Measurements from ENCODE around the gene SUSD2. TPM values are rescaled to one million over a fixed set of nuclear protein-coding genes. Genes with fewer than 3 reads are reported as not detected.

The SUSD2 gene
- total and polyA plus RNA-seq, 2 donors from 2014 or later = 14.8 to 25.2 TPM

DNA sequence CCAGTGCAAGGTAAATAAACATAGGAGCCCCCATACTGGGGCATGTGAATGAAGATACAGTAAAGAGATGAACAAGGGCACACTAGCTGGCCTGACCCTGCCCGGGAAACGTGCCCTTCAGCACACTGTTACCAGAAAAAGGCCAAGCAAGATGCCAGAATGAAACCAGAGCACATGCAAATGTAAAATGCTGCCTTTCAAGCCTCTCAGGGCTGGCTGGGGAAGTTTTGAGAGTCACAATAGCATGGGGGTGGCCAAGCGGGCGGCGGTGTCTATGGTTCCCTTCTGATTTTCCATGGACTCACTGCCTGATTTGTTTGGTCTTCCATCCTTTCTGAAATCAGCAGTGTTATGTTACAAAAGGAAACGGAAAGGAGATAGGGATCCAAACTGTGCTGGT, 18.9 kb upstream of the SUSD2 start:
- H3K9ac ChIP-seq (ENCODE audit: low read length in 3 of 3) = no peak overlapping the region
- H3K9me3 ChIP-seq (ENCODE audit: control insufficient read depth in 2 of 3, insufficient read depth in 1 of 3, low read length in 3 of 3) = no peaks in the 10 kb centered on the region
- no peaks in the 10 kb centered on the region for H3K27me3 ChIP-seq (ENCODE audit: control insufficient read depth, insufficient read depth, low read length)
- no peak overlapping the region for H3K4me3 ChIP-seq (ENCODE audit: low read length in 3 of 3)
- no peak overlapping the region for H3K27ac ChIP-seq (ENCODE audit: low read depth in 2 of 2, low read length in 2 of 2)
- FAIRE-seq = no peak
- H3K4me1 ChIP-seq (ENCODE audit: control insufficient read depth in 2 of 3, insufficient read depth in 2 of 3, low read depth in 1 of 3, low read length in 3 of 3) = peaks cover 0 to 5% (median 2%) of the 10 kb centered on the region in 3 donors
- intact Hi-C loops (cut with DNase I) = no loop called here
- no peak for DNase-seq
- H3K36me3 ChIP-seq (ENCODE audit: control insufficient read depth in 2 of 3, insufficient read depth in 3 of 3, low read length in 3 of 3) = peaks cover 3 to 16% (median 10%) of the 10 kb centered on the region in 3 donors
- TF ChIP-seq, protein P1, sequence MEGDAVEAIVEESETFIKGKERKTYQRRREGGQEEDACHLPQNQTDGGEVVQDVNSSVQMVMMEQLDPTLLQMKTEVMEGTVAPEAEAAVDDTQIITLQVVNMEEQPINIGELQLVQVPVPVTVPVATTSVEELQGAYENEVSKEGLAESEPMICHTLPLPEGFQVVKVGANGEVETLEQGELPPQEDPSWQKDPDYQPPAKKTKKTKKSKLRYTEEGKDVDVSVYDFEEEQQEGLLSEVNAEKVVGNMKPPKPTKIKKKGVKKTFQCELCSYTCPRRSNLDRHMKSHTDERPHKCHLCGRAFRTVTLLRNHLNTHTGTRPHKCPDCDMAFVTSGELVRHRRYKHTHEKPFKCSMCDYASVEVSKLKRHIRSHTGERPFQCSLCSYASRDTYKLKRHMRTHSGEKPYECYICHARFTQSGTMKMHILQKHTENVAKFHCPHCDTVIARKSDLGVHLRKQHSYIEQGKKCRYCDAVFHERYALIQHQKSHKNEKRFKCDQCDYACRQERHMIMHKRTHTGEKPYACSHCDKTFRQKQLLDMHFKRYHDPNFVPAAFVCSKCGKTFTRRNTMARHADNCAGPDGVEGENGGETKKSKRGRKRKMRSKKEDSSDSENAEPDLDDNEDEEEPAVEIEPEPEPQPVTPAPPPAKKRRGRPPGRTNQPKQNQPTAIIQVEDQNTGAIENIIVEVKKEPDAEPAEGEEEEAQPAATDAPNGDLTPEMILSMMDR (IDR thresholded peaks at IDR 0.05; ENCODE audit: borderline replicate concordance, extremely low read depth, insufficient read depth) = no peak

DNA sequence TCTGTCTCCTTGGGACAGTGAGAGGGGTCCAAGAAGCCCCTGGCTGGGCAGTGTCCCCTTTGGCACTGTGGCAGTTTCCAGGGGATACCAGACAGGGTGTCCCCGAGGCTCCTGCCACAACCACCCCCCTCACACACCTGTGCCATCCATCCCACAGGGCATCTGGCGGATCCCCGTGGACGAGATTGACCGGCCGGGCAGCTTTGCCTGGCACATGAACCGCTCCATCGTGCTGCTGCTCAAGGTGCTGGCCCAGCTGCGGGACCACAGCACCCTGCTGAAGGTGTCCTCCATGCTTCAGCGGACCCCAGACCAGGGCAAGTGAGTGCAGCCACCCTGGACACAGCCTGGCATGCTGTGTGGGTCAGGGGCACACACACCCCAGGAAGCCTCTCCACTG, 17.0 kb upstream of the SUSD2 start:
- H3K36me3 ChIP-seq (ENCODE audit: control insufficient read depth in 2 of 3, insufficient read depth in 3 of 3, low read length in 3 of 3) = peaks cover 5 to 26% (median 16%) of the 10 kb centered on the region in 3 donors
- no peak for DNase-seq
- no peak for FAIRE-seq

DNA sequence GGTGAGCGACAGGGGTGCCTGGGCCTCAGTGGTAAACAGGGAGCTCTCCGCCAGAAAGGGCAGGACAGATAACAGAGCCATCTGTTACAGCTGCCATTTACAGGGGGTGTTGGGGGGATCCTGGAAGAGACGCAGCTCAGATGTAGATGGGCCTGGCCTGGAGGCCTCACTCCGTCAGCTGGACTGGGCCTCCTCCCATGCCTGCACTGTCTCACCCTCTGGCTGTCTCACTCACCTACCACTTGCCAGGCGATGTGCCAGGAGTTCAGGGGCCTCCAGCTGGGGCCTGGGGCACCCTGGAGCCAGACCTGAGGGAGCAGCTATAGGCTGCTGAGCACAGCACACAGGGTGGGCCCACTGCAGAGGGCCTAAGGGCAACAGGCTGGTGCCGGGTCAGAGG, 16.3 kb upstream of the SUSD2 start:
- H3K9ac ChIP-seq (ENCODE audit: low read length in 3 of 3) = no peak overlapping the region
- FAIRE-seq (no peak), DNase-seq (no peak)

More for the DNA sequence above, 17.0 kb upstream of the SUSD2 start:
- Histone ChIP-seq H3K9ac (ENCODE audit: low read length in 3 of 3) (no peak overlapping the region), H3K4me3 (ENCODE audit: low read length in 3 of 3) (no peak overlapping the region), H3K9me3 (ENCODE audit: control insufficient read depth in 2 of 3, insufficient read depth in 1 of 3, low read length in 3 of 3) (no peaks in the 10 kb centered on the region), H3K27ac (ENCODE audit: low read depth in 2 of 2, low read length in 2 of 2) (no peak overlapping the region), H3K27me3 (ENCODE audit: control insufficient read depth, insufficient read depth, low read length) (no peaks in the 10 kb centered on the region), H3K4me1 (ENCODE audit: control insufficient read depth in 2 of 3, insufficient read depth in 2 of 3, low read depth in 1 of 3, low read length in 3 of 3) (no peaks in the 10 kb centered on the region)
- intact Hi-C loops (cut with DNase I) = no loop called here
- TF ChIP-seq, protein P1 (IDR thresholded peaks at IDR 0.05; ENCODE audit: borderline replicate concordance, extremely low read depth, insufficient read depth) = no peak

More for the DNA sequence above, 16.3 kb upstream of the SUSD2 start:
- intact Hi-C loops (cut with DNase I) = no loop called here
- no peak overlapping the region for H3K27ac ChIP-seq (ENCODE audit: low read depth in 2 of 2, low read length in 2 of 2)
- H3K27me3 ChIP-seq (ENCODE audit: control insufficient read depth, insufficient read depth, low read length) = no peaks in the 10 kb centered on the region
- no peak overlapping the region for H3K4me3 ChIP-seq (ENCODE audit: low read length in 3 of 3)
- TF ChIP-seq, protein P1 (IDR thresholded peaks at IDR 0.05; ENCODE audit: borderline replicate concordance, extremely low read depth, insufficient read depth) = no peak
- no peaks in the 10 kb centered on the region for H3K9me3 ChIP-seq (ENCODE audit: control insufficient read depth in 2 of 3, insufficient read depth in 1 of 3, low read length in 3 of 3)
- H3K36me3 ChIP-seq (ENCODE audit: control insufficient read depth in 2 of 3, insufficient read depth in 3 of 3, low read length in 3 of 3) = peaks cover 5 to 26% (median 16%) of the 10 kb centered on the region in 3 donors
- no peaks in the 10 kb centered on the region for H3K4me1 ChIP-seq (ENCODE audit: control insufficient read depth in 2 of 3, insufficient read depth in 2 of 3, low read depth in 1 of 3, low read length in 3 of 3)

All from kidney (tissue), 14 donors.